AG09319 (cell line): ENCODE data around the gene SWI5.

Experiments
- DNase-seq: peaks from one replicate; pipeline ENCODE4 v3.0.0-alpha.2; 2010; ENCODE audit warnings: low read depth; ENCODE audit errors: extremely low read depth
- TF ChIP-seq, protein P1 (sequence below): IDR thresholded peaks from 2 replicates; pipeline ENCODE4 v1.5.1; 2011; ENCODE audit warnings: low read depth, mild to moderate bottlenecking, inconsistent platforms, low read length, moderate library complexity

The SWI5 gene

DNA sequence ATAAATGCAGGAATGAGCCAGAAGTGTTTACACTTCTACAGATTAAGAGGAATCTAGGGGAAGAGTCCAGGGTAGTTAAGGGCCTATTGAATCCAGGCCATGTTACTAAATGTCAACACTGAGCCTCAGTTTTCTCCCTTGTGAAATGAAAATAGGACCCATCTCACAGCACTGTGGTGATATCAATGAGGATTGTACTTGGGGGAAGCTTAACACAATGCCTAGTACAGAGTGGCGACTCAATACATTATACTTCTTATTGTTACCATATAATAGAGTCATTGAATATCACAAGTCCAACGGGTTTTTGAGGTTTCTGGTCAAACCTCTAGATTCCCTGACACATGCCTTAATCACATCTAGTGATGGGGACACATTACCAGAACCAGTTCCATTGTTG, 41.6 kb downstream of the SWI5 start:
- TF ChIP-seq, protein P1, sequence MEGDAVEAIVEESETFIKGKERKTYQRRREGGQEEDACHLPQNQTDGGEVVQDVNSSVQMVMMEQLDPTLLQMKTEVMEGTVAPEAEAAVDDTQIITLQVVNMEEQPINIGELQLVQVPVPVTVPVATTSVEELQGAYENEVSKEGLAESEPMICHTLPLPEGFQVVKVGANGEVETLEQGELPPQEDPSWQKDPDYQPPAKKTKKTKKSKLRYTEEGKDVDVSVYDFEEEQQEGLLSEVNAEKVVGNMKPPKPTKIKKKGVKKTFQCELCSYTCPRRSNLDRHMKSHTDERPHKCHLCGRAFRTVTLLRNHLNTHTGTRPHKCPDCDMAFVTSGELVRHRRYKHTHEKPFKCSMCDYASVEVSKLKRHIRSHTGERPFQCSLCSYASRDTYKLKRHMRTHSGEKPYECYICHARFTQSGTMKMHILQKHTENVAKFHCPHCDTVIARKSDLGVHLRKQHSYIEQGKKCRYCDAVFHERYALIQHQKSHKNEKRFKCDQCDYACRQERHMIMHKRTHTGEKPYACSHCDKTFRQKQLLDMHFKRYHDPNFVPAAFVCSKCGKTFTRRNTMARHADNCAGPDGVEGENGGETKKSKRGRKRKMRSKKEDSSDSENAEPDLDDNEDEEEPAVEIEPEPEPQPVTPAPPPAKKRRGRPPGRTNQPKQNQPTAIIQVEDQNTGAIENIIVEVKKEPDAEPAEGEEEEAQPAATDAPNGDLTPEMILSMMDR: no peak
- DNase-seq: no peak

DNA sequence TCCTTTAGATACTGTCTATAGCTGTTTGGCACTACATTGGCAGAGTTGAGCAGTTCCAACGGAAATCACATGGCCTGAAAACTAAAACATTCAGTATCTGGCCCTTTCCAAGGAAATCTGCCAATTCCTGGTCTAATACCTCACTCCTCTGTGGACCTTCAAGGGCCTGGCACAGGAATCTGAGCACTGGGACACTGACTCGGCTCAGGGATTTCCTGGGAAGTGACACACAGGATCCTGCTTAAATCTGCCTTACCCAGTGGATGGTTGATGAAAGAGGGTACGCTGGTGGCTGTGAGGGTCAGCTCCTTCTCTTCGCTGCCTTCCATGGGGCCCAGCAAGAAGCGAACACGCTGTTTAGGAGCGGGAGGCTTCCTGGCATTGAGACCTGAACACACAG, 45.3 kb downstream of the SWI5 start:
- DNase-seq: no peak
- TF ChIP-seq, protein P1: no peak

DNA sequence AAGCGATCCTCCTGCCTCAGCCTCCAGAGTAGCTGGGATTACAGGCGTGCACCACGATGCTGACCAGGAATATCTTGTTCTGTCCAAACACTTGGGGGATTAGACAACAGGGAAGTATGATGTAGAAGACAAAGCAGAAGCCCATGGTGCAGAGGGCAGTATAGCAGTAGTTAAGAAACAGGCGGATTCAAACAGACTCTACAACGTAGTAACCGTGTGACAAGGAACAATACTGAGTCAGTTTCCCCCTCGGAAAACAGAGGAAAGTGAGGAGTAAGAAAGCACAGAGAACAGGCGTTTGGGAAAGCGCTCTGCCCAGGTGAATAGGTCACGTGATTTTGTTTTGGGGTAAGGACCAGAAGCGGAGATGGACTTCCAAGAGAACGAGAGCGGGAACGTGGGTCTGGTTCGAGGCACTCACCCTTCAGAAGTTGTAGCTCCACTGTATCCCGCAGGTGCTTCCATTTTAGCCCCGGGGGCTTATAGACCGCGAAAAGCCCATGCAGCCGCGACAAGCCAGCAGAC, 45.9 kb downstream of the SWI5 start:
- no peak for DNase-seq

DNA sequence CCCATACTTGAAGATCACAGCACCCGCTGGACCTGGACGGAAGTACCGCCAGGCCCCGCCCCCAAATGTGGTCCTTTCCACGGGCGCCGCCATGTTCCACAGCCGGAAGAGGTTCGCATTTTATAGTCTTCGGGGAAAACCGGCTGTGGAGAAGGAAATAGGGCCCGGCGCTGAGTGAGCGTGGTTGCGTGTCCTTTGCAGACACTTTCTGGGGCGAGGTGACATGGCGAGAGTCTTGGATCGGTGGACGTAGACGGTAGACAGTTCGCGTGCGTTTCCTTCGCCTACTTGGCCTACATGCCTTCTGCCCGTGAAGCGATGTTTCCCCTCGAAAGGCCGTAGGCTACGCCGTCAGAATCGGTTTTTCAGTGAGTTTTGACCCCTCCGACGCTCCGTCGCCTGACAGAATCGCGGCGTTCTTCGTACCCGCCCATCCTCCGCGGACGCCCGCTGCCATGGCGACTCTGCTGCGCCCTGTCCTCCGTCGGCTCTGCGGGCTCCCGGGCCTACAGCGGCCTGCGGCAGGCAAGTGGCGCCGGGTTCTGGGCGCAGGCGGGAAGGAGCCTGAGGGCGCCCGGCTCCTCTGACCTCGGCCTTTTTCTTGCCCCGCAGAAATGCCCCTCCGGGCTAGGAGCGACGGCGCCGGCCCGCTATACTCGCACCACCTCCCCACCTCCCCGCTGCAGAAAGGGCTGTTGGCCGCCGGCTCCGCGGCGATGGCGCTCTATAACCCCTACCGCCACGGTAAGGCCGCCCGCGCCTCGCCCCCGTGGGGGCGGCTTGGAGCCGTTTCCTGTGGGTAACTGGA, 46.5 kb downstream of the SWI5 start, which contains the start of the genes COQ4 and TRUB2:
TSS of gene COQ4 (plus strand) at position 436 of the 808 bp plus-strand sequence. CDS start at position 456, 20 bp downstream.
TSS of gene TRUB2 (minus strand) at position 44 of the 808 bp plus-strand sequence. CDS start at position 5, 39 bp downstream.
- DNase-seq: peak; percentile 75
- TF ChIP-seq, protein P1: no peak

More for the DNA sequence above, 45.9 kb downstream of the SWI5 start:
- TF ChIP-seq, protein P1: no peak

DNA sequence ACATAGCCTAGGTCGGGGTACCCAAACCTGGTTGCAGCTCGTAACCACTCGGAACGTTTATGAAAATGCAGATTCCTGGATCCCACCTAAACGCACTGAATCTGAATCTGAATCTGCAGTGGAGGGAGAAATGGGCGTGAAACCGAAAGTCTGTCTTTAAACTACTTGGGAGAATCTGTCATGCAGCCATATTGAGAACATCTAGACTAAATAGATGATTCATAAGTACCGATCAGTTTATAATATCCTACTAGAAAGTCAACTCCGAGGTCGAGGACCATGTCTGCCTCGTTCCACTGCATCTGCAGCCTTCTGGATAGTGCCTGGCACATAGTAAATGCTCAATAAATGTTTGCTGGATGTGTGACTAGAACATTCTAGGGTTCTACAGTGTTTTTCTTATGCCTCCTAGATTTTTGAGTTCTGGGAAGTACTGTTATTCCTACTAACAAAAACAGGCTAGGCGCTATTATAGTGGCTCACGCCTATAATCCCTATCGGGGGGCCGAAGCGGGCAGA, 47.2 kb downstream of the SWI5 start:
- no peak for DNase-seq
- TF ChIP-seq, protein P1: no peak

DNA sequence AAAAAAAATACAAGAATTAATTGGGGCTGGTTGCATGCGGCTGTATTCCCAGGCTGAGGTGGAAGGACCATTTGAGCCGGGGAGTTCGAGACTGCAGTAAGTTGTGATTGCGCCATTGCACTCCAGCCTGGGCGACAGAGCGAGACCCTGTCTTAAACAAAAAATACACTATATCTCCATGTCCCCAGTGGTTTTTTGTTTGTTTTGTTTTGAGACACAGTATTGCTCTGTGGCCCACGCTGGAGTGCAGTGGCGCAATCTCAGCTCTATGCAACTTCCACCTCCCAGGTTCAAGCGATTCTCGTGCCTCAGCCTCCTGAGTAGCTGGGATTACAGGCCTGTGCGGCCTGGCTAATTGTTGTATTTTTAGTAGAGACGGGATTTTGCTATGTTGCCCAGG, 47.7 kb downstream of the SWI5 start:
- TF ChIP-seq, protein P1: no peak
- DNase-seq: no peak

DNA sequence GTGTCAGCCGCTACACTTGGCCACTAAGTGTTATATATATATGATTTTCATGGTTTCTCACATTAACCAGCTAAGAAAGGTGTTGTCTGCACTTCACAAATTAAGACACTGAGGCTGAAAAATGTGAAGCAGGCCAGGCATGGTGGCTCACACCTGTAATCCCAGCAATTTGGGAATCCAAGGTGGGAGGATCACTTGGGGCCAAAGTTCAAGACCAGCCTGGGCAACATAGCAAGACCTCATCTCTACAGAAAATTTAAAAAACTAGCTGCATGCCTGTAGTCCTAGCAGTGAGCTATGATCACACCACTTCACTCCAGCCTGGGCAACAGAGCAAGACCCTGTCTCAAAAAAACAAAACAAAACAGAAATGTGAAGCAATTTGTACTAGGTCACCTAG, 48.3 kb downstream of the SWI5 start:
- TF ChIP-seq, protein P1: no peak
- no peak for DNase-seq
